Measurements from ENCODE around the gene CAMSAP2.

The CAMSAP2 gene

GRCh38 chr1:200849430-200849829 is 110.7 kb downstream of the CAMSAP2 start:
- DNase-seq: no peak

GRCh38 chr1:200850554-200850953 is 111.9 kb downstream of the CAMSAP2 start:
- DNase-seq: no peak

GRCh38 chr1:200856716-200857357 is 118.1 kb downstream of the CAMSAP2 start:
- DNase-seq: no peak

GRCh38 chr1:200857804-200858203 is 119.1 kb downstream of the CAMSAP2 start:
- no peak for DNase-seq

- DNase-seq: no peak
Measured at GRCh38 chr1:200861937-200862647, 123.4 kb downstream of the CAMSAP2 start.

GRCh38 chr1:200862713-200863415 is 124.2 kb downstream of the CAMSAP2 start:
- no peak for DNase-seq

GRCh38 chr1:200866116-200866515 is 127.4 kb downstream of the CAMSAP2 start:
- no peak for DNase-seq

GRCh38 chr1:200866521-200866920 is 127.8 kb downstream of the CAMSAP2 start:
- peak; percentile 66 for DNase-seq

- DNase-seq: no peak
Measured at GRCh38 chr1:200867018-200867811, 128.5 kb downstream of the CAMSAP2 start.

- no peak for DNase-seq
Measured at GRCh38 chr1:200869376-200869752, 130.7 kb downstream of the CAMSAP2 start.

GRCh38 chr1:200869753-200870391 is 131.2 kb downstream of the CAMSAP2 start:
- DNase-seq: peak; percentile 41

GRCh38 chr1:200872446-200873115 is 133.9 kb downstream of the CAMSAP2 start, which contains the start of gene GPR25:
Gene GPR25, plus strand, starts transcription at chr1:200872981. Its CDS starts 57 bp downstream, at chr1:200873038.
- no peak for DNase-seq

GRCh38 chr1:200873116-200873670 is 134.5 kb downstream of the CAMSAP2 start:
- DNase-seq: no peak

- DNase-seq: no peak
Measured at GRCh38 chr1:200873671-200874397, 135.1 kb downstream of the CAMSAP2 start.

- DNase-seq: no peak
Measured at GRCh38 chr1:200874694-200875093, 136.0 kb downstream of the CAMSAP2 start.

- DNase-seq: no peak
Measured at GRCh38 chr1:200875416-200875815, 136.7 kb downstream of the CAMSAP2 start.

GRCh38 chr1:200877010-200877409 is 138.3 kb downstream of the CAMSAP2 start:
- DNase-seq: no peak

GRCh38 chr1:200877839-200878551 is 139.3 kb downstream of the CAMSAP2 start:
- peak; percentile 67 for DNase-seq

GRCh38 chr1:200880212-200880611 is 141.5 kb downstream of the CAMSAP2 start:
- peak; percentile 43 for DNase-seq

- no peak for DNase-seq
Measured at GRCh38 chr1:200883118-200883517, 144.4 kb downstream of the CAMSAP2 start.

Measured in stimulated activated CD4-positive, alpha-beta T cell treated with anti-CD3 and anti-CD28 coated beads, Interleukin-4, amount 100 ng/mL, for 24 hours (primary cell).